Measurements from ENCODE around the gene GAB1. TPM values are rescaled to one million over a fixed set of nuclear protein-coding genes. Genes with fewer than 3 reads are reported as not detected.

The GAB1 gene
- total RNA-seq, 1 experiment from 2014 or later, result 3.8 TPM

DNA sequence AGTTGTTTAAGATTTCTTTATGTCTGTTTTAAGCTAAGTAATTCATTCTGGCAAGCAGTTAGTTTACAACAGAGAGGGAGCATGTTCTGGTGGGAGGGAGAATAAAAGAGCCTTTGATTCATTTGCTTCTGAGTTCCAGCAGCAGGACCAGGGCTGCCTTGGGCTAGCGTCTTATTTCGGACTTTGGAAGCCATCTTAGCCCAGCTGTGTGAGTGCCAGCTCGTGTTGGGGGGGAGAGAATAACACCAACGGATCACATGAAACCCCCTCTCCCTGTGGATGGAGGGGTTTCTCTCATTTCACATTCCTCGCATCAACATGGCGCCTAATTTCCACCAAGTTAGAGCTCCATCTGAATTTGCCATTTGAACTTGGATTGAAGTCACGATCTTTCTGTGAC is 7.4 kb downstream of the GAB1 start:
- intact Hi-C loops (cut with micrococcal nuclease), result no loop called here
- Histone ChIP-seq H3K27ac (ENCODE audit: low read depth, low read length) (no peak overlapping the region), H3K9ac (ENCODE audit: low read length) (no peak overlapping the region), H3K27me3 (ENCODE audit: insufficient read depth, low read length) (no peaks in the 10 kb centered on the region), H3K9me2 (ENCODE audit: insufficient read depth) (no peaks in the 10 kb centered on the region), H3K4me2 (ENCODE audit: low read length) (no peak overlapping the region), H3K79me2 (ENCODE audit: insufficient read depth, low read length) (no peaks in the 10 kb centered on the region), H4K20me1 (ENCODE audit: insufficient read depth) (no peaks in the 10 kb centered on the region), H3K4me3 (replicated peaks in 1 of 2; ENCODE audit: low read depth in 1 of 2, low read length in 2 of 2) (no peak overlapping the region), H3K36me3 (ENCODE audit: control insufficient read depth in 1 of 2, insufficient read depth in 2 of 2, low read length in 2 of 2) (no peaks in the 10 kb centered on the region), H3K4me1 (ENCODE audit: control insufficient read depth in 1 of 2, insufficient read depth in 2 of 2, low read length in 2 of 2) (peaks cover 2 to 18% of the 10 kb centered on the region in 2 experiments; a peak in 3 of 4 replicates), H3K9me3 (ENCODE audit: control insufficient read depth in 1 of 2, insufficient read depth in 1 of 2, low read depth in 1 of 2, low read length in 2 of 2) (no peaks in the 10 kb centered on the region), H2AFZ (ENCODE audit: low read depth, low read length, poor library complexity, severe bottlenecking) (no peak overlapping the region)
- CTCF ChIA-PET, result no interaction called here
- no TSS peak for BruUV-seq (replicated peaks)
- ATAC-seq (no peak), DNase-seq (ENCODE audit: low read depth, low spot score) (no peak)
- TF ChIP-seq EZH2 (IDR thresholded peaks at IDR 0.05) (no peak), ZNF274 (IDR thresholded peaks at IDR 0.05; ENCODE audit: low read depth, low read length) (no peak), ATF3 (IDR thresholded peaks at IDR 0.05) (no peak), YY1 (IDR thresholded peaks at IDR 0.05; ENCODE audit: extremely low read depth, insufficient replicate concordance, low read depth, low read length) (no peak), EGR1 (IDR thresholded peaks at IDR 0.05; ENCODE audit: low read depth) (no peak), RAD21 (IDR thresholded peaks at IDR 0.05; ENCODE audit: low read depth) (no peak), ELF1 (IDR thresholded peaks at IDR 0.05; ENCODE audit: borderline replicate concordance, low read depth) (no peak), ZFX (IDR thresholded peaks at IDR 0.05) (no peak), SIN3A (IDR thresholded peaks at IDR 0.05; ENCODE audit: low read depth) (no peak), ZBTB33 (IDR thresholded peaks at IDR 0.05; ENCODE audit: extremely low read depth, insufficient replicate concordance, low read length) (no peak), POLR2A (IDR thresholded peaks at IDR 0.05; ENCODE audit: borderline replicate concordance, extremely low read depth, insufficient read depth, insufficient read length) (no peak), JUND (IDR thresholded peaks at IDR 0.05) (no peak), MAX (IDR thresholded peaks at IDR 0.05) (no peak)
- TF ChIP-seq, protein P1, sequence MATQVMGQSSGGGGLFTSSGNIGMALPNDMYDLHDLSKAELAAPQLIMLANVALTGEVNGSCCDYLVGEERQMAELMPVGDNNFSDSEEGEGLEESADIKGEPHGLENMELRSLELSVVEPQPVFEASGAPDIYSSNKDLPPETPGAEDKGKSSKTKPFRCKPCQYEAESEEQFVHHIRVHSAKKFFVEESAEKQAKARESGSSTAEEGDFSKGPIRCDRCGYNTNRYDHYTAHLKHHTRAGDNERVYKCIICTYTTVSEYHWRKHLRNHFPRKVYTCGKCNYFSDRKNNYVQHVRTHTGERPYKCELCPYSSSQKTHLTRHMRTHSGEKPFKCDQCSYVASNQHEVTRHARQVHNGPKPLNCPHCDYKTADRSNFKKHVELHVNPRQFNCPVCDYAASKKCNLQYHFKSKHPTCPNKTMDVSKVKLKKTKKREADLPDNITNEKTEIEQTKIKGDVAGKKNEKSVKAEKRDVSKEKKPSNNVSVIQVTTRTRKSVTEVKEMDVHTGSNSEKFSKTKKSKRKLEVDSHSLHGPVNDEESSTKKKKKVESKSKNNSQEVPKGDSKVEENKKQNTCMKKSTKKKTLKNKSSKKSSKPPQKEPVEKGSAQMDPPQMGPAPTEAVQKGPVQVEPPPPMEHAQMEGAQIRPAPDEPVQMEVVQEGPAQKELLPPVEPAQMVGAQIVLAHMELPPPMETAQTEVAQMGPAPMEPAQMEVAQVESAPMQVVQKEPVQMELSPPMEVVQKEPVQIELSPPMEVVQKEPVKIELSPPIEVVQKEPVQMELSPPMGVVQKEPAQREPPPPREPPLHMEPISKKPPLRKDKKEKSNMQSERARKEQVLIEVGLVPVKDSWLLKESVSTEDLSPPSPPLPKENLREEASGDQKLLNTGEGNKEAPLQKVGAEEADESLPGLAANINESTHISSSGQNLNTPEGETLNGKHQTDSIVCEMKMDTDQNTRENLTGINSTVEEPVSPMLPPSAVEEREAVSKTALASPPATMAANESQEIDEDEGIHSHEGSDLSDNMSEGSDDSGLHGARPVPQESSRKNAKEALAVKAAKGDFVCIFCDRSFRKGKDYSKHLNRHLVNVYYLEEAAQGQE (IDR thresholded peaks at IDR 0.05; ENCODE audit: low read depth), result no peak
- RAD21 ChIA-PET (ENCODE audit: low non-redundant PET in 1 of 2, low total read pairs in 2 of 2, uncharacterized antibody in 2 of 2, unreplicated experiment in 2 of 2), result no interaction called here
- POLR2A ChIA-PET, result interaction anchor here (1.2 kb wide), 1 partner anchor 7 kb away, joined by 7 read pairs; the partner anchor contains the start of gene GAB1

Measured in HCT116 (cell line).